Measurements from ENCODE around the gene AGPAT3.

DNA sequence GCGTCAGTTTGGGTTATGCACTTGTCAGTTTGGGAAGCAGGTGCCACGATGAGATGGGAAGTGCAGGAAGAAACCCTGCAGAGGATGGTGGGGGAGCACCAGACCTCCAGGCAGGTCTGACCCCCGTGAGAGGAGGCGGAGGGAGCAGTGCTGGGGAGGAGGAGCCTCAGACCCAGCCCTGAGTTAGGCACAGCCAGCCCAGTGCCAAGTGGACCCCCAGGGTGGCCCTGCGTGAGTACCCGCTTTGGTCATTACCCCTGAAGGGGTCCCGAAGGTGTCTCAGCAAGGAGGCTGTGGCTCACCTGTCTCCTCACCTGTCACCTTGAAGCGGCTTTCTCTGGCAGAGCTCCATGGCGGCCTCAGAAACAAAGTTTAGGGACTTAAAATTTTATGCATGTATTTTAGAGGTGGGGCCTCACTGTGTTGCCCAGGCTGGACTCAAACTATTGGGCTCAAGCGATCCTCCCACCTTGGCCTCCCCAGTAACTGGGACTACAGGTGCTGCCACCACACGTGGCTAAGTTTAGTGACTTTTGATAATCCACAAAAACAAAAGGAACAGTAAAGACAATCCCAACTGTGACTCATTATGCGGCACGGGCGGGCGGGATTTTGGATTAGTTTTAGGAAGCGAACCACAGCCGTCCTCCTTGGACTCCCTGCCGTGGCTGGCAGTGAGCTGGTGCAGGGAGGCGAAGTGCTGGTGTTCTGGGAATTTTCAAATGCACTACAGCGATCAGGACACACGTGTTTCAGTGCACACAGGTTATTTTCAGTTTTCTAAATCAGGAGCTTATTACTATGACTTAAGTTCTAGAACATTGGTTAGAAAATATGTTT is 4.7 kb downstream of the AGPAT3 start:
- TF ChIP-seq CTCF (IDR thresholded peaks at IDR 0.05) = no peak
- TF ChIP-seq ZFX (IDR thresholded peaks at IDR 0.05; ENCODE audit: borderline replicate concordance) = no peak
